Measurements from ENCODE around the gene EOLA2. TPM values are rescaled to one million over a fixed set of nuclear protein-coding genes. Genes with fewer than 3 reads are reported as not detected.

EOLA2 gene
- polyA plus RNA-seq, 1 donor (not counting 4 experiments of a cell fraction or from before 2014, with no cell fraction given) = 35.5 TPM

DNA sequence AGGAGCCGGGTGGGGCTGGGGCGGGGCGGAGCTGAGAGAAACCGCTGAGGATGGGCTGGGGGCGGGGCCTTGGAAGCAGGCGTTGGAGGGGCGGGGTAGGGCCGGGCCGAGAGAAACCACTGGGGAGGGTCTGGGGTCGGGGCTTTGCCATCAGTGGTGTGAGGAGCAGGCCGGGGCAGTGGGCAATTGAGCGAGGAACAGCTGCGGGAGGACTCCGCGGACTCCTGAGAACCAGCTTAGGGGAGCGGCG, 1.3 kb upstream of the EOLA2 start:
- peak overlapping the region; percentile 51 for H3K4me2 ChIP-seq (ENCODE audit: control insufficient read depth, extremely low read depth, insufficient read depth, low read depth, low read length)
- H3K9me1 ChIP-seq (ENCODE audit: control insufficient read depth, extremely low read depth, insufficient read depth, low read length) = no peaks in the 10 kb centered on the region
- H3K4me3 ChIP-seq (ENCODE audit: control insufficient read depth in 2 of 3, extremely low read depth in 1 of 3, insufficient read depth in 2 of 3, low read depth in 1 of 3, low read length in 3 of 3) = peak overlapping the region; percentile 50 to 61 (median 53)
- no peaks in the 10 kb centered on the region for H3K27me3 ChIP-seq (ENCODE audit: control insufficient read depth, extremely low read depth, insufficient read depth, low read length)
- H3K9me3 ChIP-seq (ENCODE audit: control insufficient read depth, low read depth, low read length) = no peaks in the 10 kb centered on the region
- FAIRE-seq (no peak), DNase-seq (ENCODE audit: low read depth, low spot score) (no peak)
- no peaks in the 10 kb centered on the region for H4K20me1 ChIP-seq (ENCODE audit: control insufficient read depth, extremely low read depth, insufficient read depth, low read length)
- H3K9ac ChIP-seq (ENCODE audit: control insufficient read depth, extremely low read depth, insufficient read depth, low read length) = peak overlapping the region; percentile 85
- dilution Hi-C loops (cut with MboI; ENCODE audit: extremely low pct_ligation_motif_present, low sequenced_read_pairs) = no loop called here
- H3K79me2 ChIP-seq (ENCODE audit: control insufficient read depth, insufficient read depth, low read length) = peaks cover 12% of the 10 kb centered on the region
- peak overlapping the region; percentile 22 for H2AFZ ChIP-seq (ENCODE audit: control insufficient read depth, low read length)
- TF ChIP-seq EZH2 (IDR thresholded peaks at IDR 0.05; ENCODE audit: low read length) = no peak
- TF ChIP-seq, protein P1, sequence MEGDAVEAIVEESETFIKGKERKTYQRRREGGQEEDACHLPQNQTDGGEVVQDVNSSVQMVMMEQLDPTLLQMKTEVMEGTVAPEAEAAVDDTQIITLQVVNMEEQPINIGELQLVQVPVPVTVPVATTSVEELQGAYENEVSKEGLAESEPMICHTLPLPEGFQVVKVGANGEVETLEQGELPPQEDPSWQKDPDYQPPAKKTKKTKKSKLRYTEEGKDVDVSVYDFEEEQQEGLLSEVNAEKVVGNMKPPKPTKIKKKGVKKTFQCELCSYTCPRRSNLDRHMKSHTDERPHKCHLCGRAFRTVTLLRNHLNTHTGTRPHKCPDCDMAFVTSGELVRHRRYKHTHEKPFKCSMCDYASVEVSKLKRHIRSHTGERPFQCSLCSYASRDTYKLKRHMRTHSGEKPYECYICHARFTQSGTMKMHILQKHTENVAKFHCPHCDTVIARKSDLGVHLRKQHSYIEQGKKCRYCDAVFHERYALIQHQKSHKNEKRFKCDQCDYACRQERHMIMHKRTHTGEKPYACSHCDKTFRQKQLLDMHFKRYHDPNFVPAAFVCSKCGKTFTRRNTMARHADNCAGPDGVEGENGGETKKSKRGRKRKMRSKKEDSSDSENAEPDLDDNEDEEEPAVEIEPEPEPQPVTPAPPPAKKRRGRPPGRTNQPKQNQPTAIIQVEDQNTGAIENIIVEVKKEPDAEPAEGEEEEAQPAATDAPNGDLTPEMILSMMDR (optimal IDR thresholded peaks at IDR 0.05 in 1 of 3, IDR thresholded peaks at IDR 0.05 in 1 of 3, conservative IDR thresholded peaks at IDR 0.05 in 1 of 3; ENCODE audit: extremely low read depth in 1 of 3, insufficient read depth in 2 of 3, low read length in 3 of 3) = no peak
- peak overlapping the region; percentile 84 for H3K27ac ChIP-seq (ENCODE audit: control insufficient read depth, insufficient read depth, low read length)
- H3K36me3 ChIP-seq (ENCODE audit: control insufficient read depth in 2 of 2, extremely low read depth in 1 of 2, insufficient read depth in 2 of 2, low read length in 2 of 2) = no peaks in the 10 kb centered on the region
- H3K4me1 ChIP-seq (ENCODE audit: control insufficient read depth, extremely low read depth, insufficient read depth, low read length) = no peaks in the 10 kb centered on the region

DNA sequence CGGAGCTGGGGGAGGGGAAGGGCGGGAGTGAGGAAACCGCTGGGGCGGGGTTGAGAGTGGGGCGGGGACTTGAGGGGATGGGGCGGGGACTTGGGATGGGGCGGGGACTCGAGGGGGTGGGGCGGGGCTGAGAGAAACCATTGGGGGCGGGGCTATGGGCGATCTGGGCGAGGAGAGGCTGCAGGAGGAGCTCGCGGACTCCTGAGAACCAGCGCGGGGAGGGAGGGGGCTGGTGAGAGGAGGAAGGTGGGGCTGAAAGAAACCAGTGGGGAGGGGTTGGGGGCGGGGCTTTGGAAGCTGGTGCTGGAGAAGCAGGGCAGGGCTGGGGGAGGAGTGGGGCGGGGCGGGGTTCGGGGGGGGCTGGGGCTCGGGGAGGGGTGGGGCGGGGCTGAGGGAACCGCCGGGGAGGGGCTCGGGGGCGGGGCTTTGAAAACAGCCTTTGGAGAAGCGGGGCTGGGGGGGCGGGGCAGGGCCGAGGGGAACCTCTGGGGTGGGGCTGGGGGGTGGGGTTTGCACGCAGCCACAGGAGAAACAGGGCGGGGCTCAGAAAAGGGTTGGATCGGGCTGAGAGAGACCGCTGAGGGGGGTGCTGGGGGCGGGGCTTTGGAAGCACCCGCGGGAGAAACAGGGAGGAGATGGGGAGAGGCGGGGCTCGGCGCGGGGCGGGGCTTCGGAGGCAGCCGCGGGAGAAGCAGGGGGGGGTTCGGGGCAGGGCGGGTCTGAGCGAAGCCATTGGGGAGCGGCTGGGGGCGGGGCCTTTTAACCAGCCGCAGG, 777 bp upstream of the EOLA2 start:
- dilution Hi-C loops (cut with MboI; ENCODE audit: extremely low pct_ligation_motif_present, low sequenced_read_pairs) = no loop called here
- H3K36me3 ChIP-seq (ENCODE audit: control insufficient read depth in 2 of 2, extremely low read depth in 1 of 2, insufficient read depth in 2 of 2, low read length in 2 of 2) = peaks cover 0 to under 1% of the 10 kb centered on the region in 2 experiments
- H3K27ac ChIP-seq (ENCODE audit: control insufficient read depth, insufficient read depth, low read length) = no peak overlapping the region
- H3K4me2 ChIP-seq (ENCODE audit: control insufficient read depth, extremely low read depth, insufficient read depth, low read depth, low read length) = no peak overlapping the region
- no peak for FAIRE-seq
- H3K27me3 ChIP-seq (ENCODE audit: control insufficient read depth, extremely low read depth, insufficient read depth, low read length) = no peaks in the 10 kb centered on the region
- no peaks in the 10 kb centered on the region for H4K20me1 ChIP-seq (ENCODE audit: control insufficient read depth, extremely low read depth, insufficient read depth, low read length)
- DNase-seq (ENCODE audit: low read depth, low spot score) = peak; percentile 66
- H3K9ac ChIP-seq (ENCODE audit: control insufficient read depth, extremely low read depth, insufficient read depth, low read length) = peak overlapping the region; percentile 86
- H2AFZ ChIP-seq (ENCODE audit: control insufficient read depth, low read length) = no peak overlapping the region
- H3K9me1 ChIP-seq (ENCODE audit: control insufficient read depth, extremely low read depth, insufficient read depth, low read length) = no peaks in the 10 kb centered on the region
- TF ChIP-seq EZH2 (IDR thresholded peaks at IDR 0.05; ENCODE audit: low read length) = no peak
- TF ChIP-seq, protein P1 (optimal IDR thresholded peaks at IDR 0.05 in 1 of 3, IDR thresholded peaks at IDR 0.05 in 1 of 3, conservative IDR thresholded peaks at IDR 0.05 in 1 of 3; ENCODE audit: extremely low read depth in 1 of 3, insufficient read depth in 2 of 3, low read length in 3 of 3) = no peak
- peaks cover 12% of the 10 kb centered on the region for H3K79me2 ChIP-seq (ENCODE audit: control insufficient read depth, insufficient read depth, low read length)
- H3K4me3 ChIP-seq (ENCODE audit: control insufficient read depth in 2 of 3, extremely low read depth in 1 of 3, insufficient read depth in 2 of 3, low read depth in 1 of 3, low read length in 3 of 3) = peak overlapping the region in 1 of 3 experiments; percentile 67
- H3K9me3 ChIP-seq (ENCODE audit: control insufficient read depth, low read depth, low read length) = no peaks in the 10 kb centered on the region
- no peaks in the 10 kb centered on the region for H3K4me1 ChIP-seq (ENCODE audit: control insufficient read depth, extremely low read depth, insufficient read depth, low read length)

Data from keratinocyte (primary cell).